Measurements from ENCODE around the gene ITSN2.

- TF ChIP-seq CTCF (IDR thresholded peaks at IDR 0.05) (no peak), POLR2A (IDR thresholded peaks at IDR 0.05) (no peak)
Measured at GRCh38 chr2:24385366-24385765, 25.0 kb upstream of the ITSN2 start.

All from right lobe of liver (tissue), 4 donors.